Cardiac fibroblast (primary cell): Measurements from ENCODE around the gene FSCN2.

ENCODE experiments used
- DNase-seq, 2 donors: peaks; one replicate each; pipeline versions ENCODE4 v3.0.0 to v3.0.0-alpha.2; 2010; ENCODE audit warnings: low read depth in 2 of 2
- H3K4me3 ChIP-seq, 2 donors: replicated peaks in 1 of 2; 1 replicate in 1 of 2; 2 replicates in 1 of 2; pipeline ENCODE4 v1.5.1; 2011; ENCODE audit warnings: low read depth in 2 of 2, low read length in 2 of 2, mild to moderate bottlenecking in 2 of 2, moderate library complexity in 1 of 2
- CTCF ChIP-seq: IDR thresholded peaks from one replicate; pipeline ENCODE4 v1.5.1; 2011; ENCODE audit warnings: low read depth, mild to moderate bottlenecking, low read length, inconsistent platforms

The FSCN2 gene

GRCh38 chr17:81535007-81535328 lies 6.8 kb downstream of the FSCN2 start:
- TF ChIP-seq CTCF = no peak
- DNase-seq = no peak
- no peak overlapping the region for H3K4me3 ChIP-seq

GRCh38 chr17:81535480-81536298 lies 7.5 kb downstream of the FSCN2 start:
- no peak overlapping the region for H3K4me3 ChIP-seq
- DNase-seq = no peak
- TF ChIP-seq CTCF = no peak

GRCh38 chr17:81536299-81537290 lies 8.4 kb downstream of the FSCN2 start:
- H3K4me3 ChIP-seq = no peak overlapping the region
- no peak for TF ChIP-seq CTCF

GRCh38 chr17:81537343-81537855 lies 9.2 kb downstream of the FSCN2 start:
- TF ChIP-seq CTCF = peak; percentile 60
- H3K4me3 ChIP-seq = no peak overlapping the region
- no peak for DNase-seq

More at GRCh38 chr17:81536299-81537290, 8.4 kb downstream of the FSCN2 start:
- peak in 1 of 2 donors; percentile 20 for DNase-seq

GRCh38 chr17:81537856-81538555 lies 9.8 kb downstream of the FSCN2 start:
- DNase-seq = no peak
- H3K4me3 ChIP-seq = no peak overlapping the region
- no peak for TF ChIP-seq CTCF
